ENCODE data around the gene SLC27A6.

Gene SLC27A6

GRCh38 chr5:129061849-129062248 is 96.6 kb downstream of the SLC27A6 start:
- no peak for DNase-seq (ENCODE audit: insufficient read length, low spot score)

GRCh38 chr5:129063483-129064113 is 98.3 kb downstream of the SLC27A6 start:
- DNase-seq (ENCODE audit: insufficient read length, low spot score) (no peak), FAIRE-seq (no peak)

More at GRCh38 chr5:129061849-129062248, 96.6 kb downstream of the SLC27A6 start:
- no peak for FAIRE-seq

- DNase-seq (ENCODE audit: insufficient read length, low spot score), result no peak
- FAIRE-seq, result no peak
These were observed 100.4 kb downstream of the SLC27A6 start for GRCh38 chr5:129065721-129066120.

GRCh38 chr5:129067745-129068144 is 102.5 kb downstream of the SLC27A6 start:
- FAIRE-seq, result no peak
- no peak for DNase-seq (ENCODE audit: insufficient read length, low spot score)

GRCh38 chr5:129069292-129069691 is 104.0 kb downstream of the SLC27A6 start:
- no peak for DNase-seq (ENCODE audit: insufficient read length, low spot score)
- no peak for FAIRE-seq

GRCh38 chr5:129073111-129073510 is 107.8 kb downstream of the SLC27A6 start:
- no peak for FAIRE-seq

GRCh38 chr5:129074903-129075302 is 109.6 kb downstream of the SLC27A6 start:
- DNase-seq (ENCODE audit: insufficient read length, low spot score), result no peak
- FAIRE-seq, result no peak

More at GRCh38 chr5:129073111-129073510, 107.8 kb downstream of the SLC27A6 start:
- no peak for DNase-seq (ENCODE audit: insufficient read length, low spot score)

GRCh38 chr5:129077433-129078075 is 112.3 kb downstream of the SLC27A6 start:
- FAIRE-seq (no peak), DNase-seq (ENCODE audit: insufficient read length, low spot score) (no peak)

- DNase-seq (ENCODE audit: insufficient read length, low spot score) (no peak), FAIRE-seq (no peak)
These were observed 113.0 kb downstream of the SLC27A6 start for GRCh38 chr5:129078247-129078646.

GRCh38 chr5:129078660-129079059 is 113.4 kb downstream of the SLC27A6 start:
- no peak for FAIRE-seq
- DNase-seq (ENCODE audit: insufficient read length, low spot score), result no peak

- DNase-seq (ENCODE audit: insufficient read length, low spot score), result no peak
- FAIRE-seq, result no peak
These were observed 114.2 kb downstream of the SLC27A6 start for GRCh38 chr5:129079496-129079895.

- DNase-seq (ENCODE audit: insufficient read length, low spot score) (no peak), FAIRE-seq (no peak)
These were observed 115.5 kb downstream of the SLC27A6 start for GRCh38 chr5:129080766-129081165.

- FAIRE-seq, result no peak
- DNase-seq (ENCODE audit: insufficient read length, low spot score), result no peak
These were observed 117.2 kb downstream of the SLC27A6 start for GRCh38 chr5:129082225-129083136.
